HG03060 (cell line): ENCODE measurements around the gene BCL2A1.
A peak's percentile ranks its signal among the peaks of the same experiment; 100 is the strongest.
"Not testable (repeated sequence)": the region's sequence is repeated elsewhere in the genome, so short reads cannot be mapped to it uniquely, and the experiment has no call there.

Experiments used
- ATAC-seq: cut with Tn5 transposase; IDR thresholded peaks from one replicate; pipeline ENCODE4 v1.9.1; 2021; ENCODE audit warnings: low read depth, moderate number of reproducible peaks; ENCODE audit not compliant: unreplicated experiment

Gene BCL2A1

GRCh38 chr15:79970624-79971434 is at the start of gene BCL2A1:
TSS of gene BCL2A1 (minus strand) at chr15:79971196. CDS start at chr15:79971119, 77 bp downstream.
- peak; percentile 63 for ATAC-seq

GRCh38 chr15:80020731-80021130 is 49.7 kb upstream of the BCL2A1 start:
- ATAC-seq: no peak

GRCh38 chr15:80020149-80020548 is 49.2 kb upstream of the BCL2A1 start:
- ATAC-seq: not testable (repeated sequence)

- no peak for ATAC-seq
These were observed 48.3 kb upstream of the BCL2A1 start for GRCh38 chr15:80019168-80019745.

GRCh38 chr15:80017139-80017538 is 46.1 kb upstream of the BCL2A1 start:
- not testable (repeated sequence) for ATAC-seq

- ATAC-seq: not testable (repeated sequence)
These were observed 45.5 kb upstream of the BCL2A1 start for GRCh38 chr15:80016506-80016905.

GRCh38 chr15:80015156-80015555 is 44.2 kb upstream of the BCL2A1 start:
- ATAC-seq: no peak

GRCh38 chr15:80014186-80014585 is 43.2 kb upstream of the BCL2A1 start:
- not testable (repeated sequence) for ATAC-seq

- no peak for ATAC-seq
These were observed 41.2 kb upstream of the BCL2A1 start for GRCh38 chr15:80012060-80012726.

GRCh38 chr15:80011596-80011995 is 40.6 kb upstream of the BCL2A1 start:
- no peak for ATAC-seq

- ATAC-seq: peak; percentile 33
These were observed 40.1 kb upstream of the BCL2A1 start for GRCh38 chr15:80011041-80011523.

GRCh38 chr15:80010131-80010673 is 39.2 kb upstream of the BCL2A1 start:
- ATAC-seq: no peak

GRCh38 chr15:80007532-80007931 is 36.5 kb upstream of the BCL2A1 start:
- ATAC-seq: no peak

- ATAC-seq: no peak
These were observed 36.0 kb upstream of the BCL2A1 start for GRCh38 chr15:80006946-80007345.

- ATAC-seq: no peak
These were observed 33.0 kb upstream of the BCL2A1 start for GRCh38 chr15:80003934-80004472.

GRCh38 chr15:80003171-80003570 is 32.2 kb upstream of the BCL2A1 start:
- ATAC-seq: no peak

GRCh38 chr15:80002267-80002666 is 31.3 kb upstream of the BCL2A1 start:
- ATAC-seq: no peak

- ATAC-seq: no peak
These were observed 23.6 kb upstream of the BCL2A1 start for GRCh38 chr15:79994615-79995014.

- ATAC-seq: no peak
These were observed 20.8 kb upstream of the BCL2A1 start for GRCh38 chr15:79991826-79992225.

- no peak for ATAC-seq
These were observed 20.0 kb upstream of the BCL2A1 start for GRCh38 chr15:79990997-79991334.
